Stimulated activated CD4-positive, alpha-beta T cell treated with anti-CD3 and anti-CD28 coated beads, TNF-alpha, amount 100 ng/mL, for 48 hours (primary cell): ENCODE data around the gene MYH11.
"Not testable (repeated sequence)": the region's sequence is repeated elsewhere in the genome, so short reads cannot be mapped to it uniquely, and the experiment has no call there.

Source experiments
- DNase-seq, 3 donors: peaks; one replicate each; pipeline ENCODE4 v3.0.0-alpha.2; 2020; ENCODE audit warnings: low read depth in 3 of 3

Gene MYH11

GRCh38 chr16:15876503-15876902 lies 19.7 kb upstream of the MYH11 start:
- no peak for DNase-seq

GRCh38 chr16:15874745-15875314 lies 18.0 kb upstream of the MYH11 start:
- no peak for DNase-seq

GRCh38 chr16:15873737-15874136 lies 16.9 kb upstream of the MYH11 start:
- no peak for DNase-seq

- no peak for DNase-seq
Measured at GRCh38 chr16:15873301-15873700, 16.5 kb upstream of the MYH11 start.

- DNase-seq: no peak
Measured at GRCh38 chr16:15870011-15870410, 13.2 kb upstream of the MYH11 start.

GRCh38 chr16:15866451-15866850 lies 9.6 kb upstream of the MYH11 start:
- no peak for DNase-seq

GRCh38 chr16:15865742-15866141 lies 8.9 kb upstream of the MYH11 start:
- no peak for DNase-seq

GRCh38 chr16:15864939-15865338 lies 8.1 kb upstream of the MYH11 start:
- DNase-seq: no peak

- DNase-seq: no peak
Measured at GRCh38 chr16:15861996-15862395, 5.2 kb upstream of the MYH11 start.

GRCh38 chr16:15858921-15859668 lies 2.3 kb upstream of the MYH11 start:
- DNase-seq: no peak

- DNase-seq: no peak
Measured at GRCh38 chr16:15857724-15858560, 1.1 kb upstream of the MYH11 start.

GRCh38 chr16:15856182-15856581 lies 646 bp downstream of the MYH11 start:
- no peak for DNase-seq

GRCh38 chr16:15855704-15856003 lies 1.2 kb downstream of the MYH11 start:
- no peak for DNase-seq

GRCh38 chr16:15854906-15855703 lies 1.7 kb downstream of the MYH11 start:
- DNase-seq: no peak

- no peak for DNase-seq
Measured at GRCh38 chr16:15854061-15854460, 2.8 kb downstream of the MYH11 start.

GRCh38 chr16:15853021-15853420 lies 3.8 kb downstream of the MYH11 start:
- DNase-seq: no peak

- DNase-seq: not testable (repeated sequence)
Measured at GRCh38 chr16:15850555-15850954, 6.3 kb downstream of the MYH11 start.

GRCh38 chr16:15849209-15849981 lies 7.4 kb downstream of the MYH11 start:
- DNase-seq: no peak

- DNase-seq: no peak
Measured at GRCh38 chr16:15847611-15848175, 9.1 kb downstream of the MYH11 start.

- DNase-seq: no peak
Measured at GRCh38 chr16:15846510-15846909, 10.3 kb downstream of the MYH11 start.
